Stimulated activated naive CD8-positive, alpha-beta T cell treated with anti-CD3 and anti-CD28 coated beads, Interleukin-15, amount 100 ng/mL, for 72 hours (primary cell): ENCODE measurements around the gene USP17L17.
"Not testable (repeated sequence)": the region's sequence is repeated elsewhere in the genome, so short reads cannot be mapped to it uniquely, and the experiment has no call there.

Experiments
- ATAC-seq: fragments of 150-1000 bp; cut with Tn5 transposase; 2 replicates; pipeline ENCODE4 v1.10.0; 2021; ENCODE audit warnings: mild to moderate bottlenecking, moderate library complexity
- DNase-seq, 2 donors: peaks; one replicate each; pipeline ENCODE4 v3.0.0; 2021 to 2022
- H3K27ac Mint-ChIP-seq, 2 donors: one replicate each; pipeline ENCODE4 v1.8.0; 2022; ENCODE audit warnings: mild to moderate bottlenecking in 2 of 2, mixed read lengths in 2 of 2, moderate library complexity in 2 of 2
- H3K27me3 Mint-ChIP-seq: one replicate; pipeline ENCODE4 v1.8.0; 2022; ENCODE audit warnings: mixed read lengths
- H3K4me1 Mint-ChIP-seq: one replicate; pipeline ENCODE4 v1.8.0; 2022; ENCODE audit warnings: mild to moderate bottlenecking, mixed read lengths
- H3K4me3 Mint-ChIP-seq, 2 donors: one replicate each; pipeline ENCODE4 v1.8.0; 2022; ENCODE audit warnings: mild to moderate bottlenecking in 2 of 2, mixed read lengths in 2 of 2, moderate library complexity in 1 of 2
- H3K9me3 Mint-ChIP-seq, 2 donors: one replicate each; pipeline ENCODE4 v1.8.0; 2022; ENCODE audit warnings: mixed read lengths in 2 of 2

Gene USP17L17, protein sequence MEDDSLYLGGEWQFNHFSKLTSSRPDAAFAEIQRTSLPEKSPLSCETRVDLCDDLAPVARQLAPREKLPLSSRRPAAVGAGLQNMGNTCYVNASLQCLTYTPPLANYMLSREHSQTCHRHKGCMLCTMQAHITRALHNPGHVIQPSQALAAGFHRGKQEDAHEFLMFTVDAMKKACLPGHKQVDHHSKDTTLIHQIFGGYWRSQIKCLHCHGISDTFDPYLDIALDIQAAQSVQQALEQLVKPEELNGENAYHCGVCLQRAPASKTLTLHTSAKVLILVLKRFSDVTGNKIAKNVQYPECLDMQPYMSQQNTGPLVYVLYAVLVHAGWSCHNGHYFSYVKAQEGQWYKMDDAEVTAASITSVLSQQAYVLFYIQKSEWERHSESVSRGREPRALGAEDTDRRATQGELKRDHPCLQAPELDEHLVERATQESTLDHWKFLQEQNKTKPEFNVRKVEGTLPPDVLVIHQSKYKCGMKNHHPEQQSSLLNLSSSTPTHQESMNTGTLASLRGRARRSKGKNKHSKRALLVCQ

DNA sequence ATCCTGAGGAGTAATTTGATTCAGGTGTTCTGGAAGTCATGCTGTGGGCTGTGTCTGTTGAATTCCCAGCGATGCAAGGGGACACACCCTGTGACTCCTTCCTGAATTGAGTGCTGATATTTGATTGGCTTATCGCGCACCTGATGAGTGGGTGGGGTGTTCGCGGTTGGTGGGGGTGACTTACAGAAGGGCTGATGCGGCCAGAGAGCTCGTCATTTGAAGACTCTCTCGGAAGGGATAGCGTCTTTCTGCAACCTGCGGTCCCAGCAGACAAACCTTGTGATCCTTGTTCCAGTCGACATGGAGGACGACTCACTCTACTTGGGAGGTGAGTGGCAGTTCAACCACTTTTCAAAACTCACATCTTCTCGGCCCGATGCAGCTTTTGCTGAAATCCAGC, at the start of gene USP17L17:
Gene USP17L17 (plus strand): TSS at position 301 of the 400 bp plus-strand sequence. CDS start 0 bp downstream, at position 301.
- not testable (repeated sequence) for H3K4me1 Mint-ChIP-seq, H3K27me3 Mint-ChIP-seq, DNase-seq, ATAC-seq, H3K9me3 Mint-ChIP-seq, H3K27ac Mint-ChIP-seq, H3K4me3 Mint-ChIP-seq

DNA sequence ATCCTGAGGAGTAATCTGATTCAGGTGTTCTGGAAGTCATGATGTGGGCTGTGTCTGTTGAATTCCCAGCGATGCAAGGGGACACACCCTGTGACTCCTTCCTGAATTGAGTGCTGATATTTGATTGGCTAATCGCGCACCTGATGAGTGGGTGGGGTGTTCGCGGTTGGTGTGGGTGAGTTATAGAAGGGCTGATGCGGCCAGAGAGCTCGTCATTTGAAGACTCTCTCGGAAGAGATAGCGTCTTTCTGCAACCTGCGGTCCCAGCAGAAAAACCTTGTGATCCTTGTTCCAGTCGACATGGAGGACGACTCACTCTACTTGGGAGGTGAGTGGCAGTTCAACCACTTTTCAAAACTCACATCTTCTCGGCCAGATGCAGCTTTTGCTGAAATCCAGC, 33.3 kb upstream of the USP17L17 start, which contains the start of gene USP17L10:
Gene USP17L10 (plus strand): TSS at position 301 of the 400 bp plus-strand sequence. CDS start 0 bp downstream, at position 301.
- ATAC-seq, DNase-seq, H3K27me3 Mint-ChIP-seq, H3K27ac Mint-ChIP-seq, H3K9me3 Mint-ChIP-seq, H3K4me3 Mint-ChIP-seq, H3K4me1 Mint-ChIP-seq: not testable (repeated sequence)

DNA sequence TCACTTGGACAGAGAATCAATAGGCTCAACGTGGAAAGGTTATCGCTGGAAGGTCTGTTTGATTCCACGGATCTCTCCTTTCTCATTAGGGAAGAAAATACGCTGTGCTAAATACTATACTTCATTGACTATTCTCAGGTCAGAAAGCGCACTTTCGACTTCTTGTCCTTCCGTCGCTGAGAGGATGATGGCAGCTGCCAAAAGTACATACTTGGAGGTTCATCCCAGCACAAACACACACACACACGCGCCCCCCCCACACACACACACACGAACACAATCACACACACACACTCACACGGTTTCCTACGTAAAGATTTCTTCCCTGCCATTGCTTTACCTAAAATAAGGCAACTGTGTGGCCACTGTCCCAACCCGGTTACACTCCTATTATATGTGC, 29.0 kb upstream of the USP17L17 start:
- not testable (repeated sequence) for H3K27ac Mint-ChIP-seq, H3K9me3 Mint-ChIP-seq, H3K27me3 Mint-ChIP-seq, ATAC-seq, H3K4me1 Mint-ChIP-seq, H3K4me3 Mint-ChIP-seq
- peak in 1 of 2 donors; percentile 6 for DNase-seq

DNA sequence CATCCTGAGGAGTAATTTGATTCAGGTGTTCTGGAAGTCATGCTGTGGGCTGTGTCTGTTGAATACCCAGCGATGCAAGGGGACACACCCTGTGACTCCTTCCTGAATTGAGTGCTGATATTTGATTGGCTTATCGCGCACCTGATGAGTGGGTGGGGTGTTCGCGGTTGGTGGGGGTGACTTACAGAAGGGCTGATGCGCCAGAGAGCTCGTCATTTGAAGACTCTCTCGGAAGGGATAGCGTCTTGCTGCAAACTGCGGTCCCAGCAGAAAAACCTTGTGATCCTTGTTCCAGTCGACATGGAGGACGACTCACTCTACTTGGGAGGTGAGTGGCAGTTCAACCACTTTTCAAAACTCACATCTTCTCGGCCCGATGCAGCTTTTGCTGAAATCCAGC, 28.6 kb upstream of the USP17L17 start, which contains the start of gene USP17L11:
Gene USP17L11 (plus strand): TSS at position 301 of the 400 bp plus-strand sequence. CDS start 0 bp downstream, at position 301.
- H3K27me3 Mint-ChIP-seq, H3K9me3 Mint-ChIP-seq, H3K27ac Mint-ChIP-seq, ATAC-seq, H3K4me3 Mint-ChIP-seq, DNase-seq, H3K4me1 Mint-ChIP-seq: not testable (repeated sequence)

DNA sequence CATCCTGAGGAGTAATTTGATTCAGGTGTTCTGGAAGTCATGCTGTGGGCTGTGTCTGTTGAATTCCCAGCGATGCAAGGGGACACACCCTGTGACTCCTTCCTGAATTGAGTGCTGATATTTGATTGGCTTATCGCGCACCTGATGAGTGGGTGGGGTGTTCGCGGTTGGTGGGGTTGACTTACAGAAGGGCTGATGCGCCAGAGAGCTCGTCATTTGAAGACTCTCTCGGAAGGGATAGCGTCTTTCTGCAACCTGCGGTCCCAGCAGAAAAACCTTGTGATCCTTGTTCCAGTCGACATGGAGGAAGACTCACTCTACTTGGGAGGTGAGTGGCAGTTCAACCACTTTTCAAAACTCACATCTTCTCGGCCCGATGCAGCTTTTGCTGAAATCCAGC, 23.8 kb upstream of the USP17L17 start, which contains the start of gene USP17L12:
Gene USP17L12 (plus strand): TSS at position 301 of the 400 bp plus-strand sequence. CDS start 0 bp downstream, at position 301.
- H3K27me3 Mint-ChIP-seq, H3K9me3 Mint-ChIP-seq, H3K4me3 Mint-ChIP-seq, H3K4me1 Mint-ChIP-seq, H3K27ac Mint-ChIP-seq, DNase-seq, ATAC-seq: not testable (repeated sequence)

DNA sequence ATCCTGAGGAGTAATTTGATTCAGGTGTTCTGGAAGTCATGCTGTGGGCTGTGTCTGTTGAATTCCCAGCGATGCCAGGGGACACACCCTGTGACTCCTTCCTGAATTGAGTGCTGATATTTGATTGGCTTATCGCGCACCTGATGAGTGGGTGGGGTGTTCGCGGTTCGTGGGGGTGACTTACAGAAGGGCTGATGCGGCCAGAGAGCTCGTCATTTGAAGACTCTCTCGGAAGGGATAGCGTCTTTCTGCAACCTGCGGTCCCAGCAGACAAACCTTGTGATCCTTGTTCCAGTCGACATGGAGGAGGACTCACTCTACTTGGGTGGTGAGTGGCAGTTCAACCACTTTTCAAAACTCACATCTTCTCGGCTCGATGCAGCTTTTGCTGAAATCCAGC, 19.1 kb upstream of the USP17L17 start, which contains the start of gene USP17L13:
Gene USP17L13 (plus strand): TSS at position 301 of the 400 bp plus-strand sequence. CDS start 0 bp downstream, at position 301.
- H3K27me3 Mint-ChIP-seq, H3K4me1 Mint-ChIP-seq, H3K27ac Mint-ChIP-seq, ATAC-seq, H3K9me3 Mint-ChIP-seq, H3K4me3 Mint-ChIP-seq, DNase-seq: not testable (repeated sequence)

DNA sequence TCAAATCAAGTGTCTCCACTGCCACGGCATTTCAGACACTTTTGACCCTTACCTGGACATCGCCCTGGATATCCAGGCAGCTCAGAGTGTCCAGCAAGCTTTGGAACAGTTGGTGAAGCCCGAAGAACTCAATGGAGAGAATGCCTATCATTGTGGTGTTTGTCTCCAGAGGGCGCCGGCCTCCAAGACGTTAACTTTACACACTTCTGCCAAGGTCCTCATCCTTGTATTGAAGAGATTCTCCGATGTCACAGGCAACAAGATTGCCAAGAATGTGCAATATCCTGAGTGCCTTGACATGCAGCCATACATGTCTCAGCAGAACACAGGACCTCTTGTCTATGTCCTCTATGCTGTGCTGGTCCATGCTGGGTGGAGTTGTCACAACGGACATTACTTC, 13.4 kb upstream of the USP17L17 start:
- H3K4me1 Mint-ChIP-seq, H3K4me3 Mint-ChIP-seq, H3K27me3 Mint-ChIP-seq, DNase-seq, H3K9me3 Mint-ChIP-seq, H3K27ac Mint-ChIP-seq, ATAC-seq: not testable (repeated sequence)

DNA sequence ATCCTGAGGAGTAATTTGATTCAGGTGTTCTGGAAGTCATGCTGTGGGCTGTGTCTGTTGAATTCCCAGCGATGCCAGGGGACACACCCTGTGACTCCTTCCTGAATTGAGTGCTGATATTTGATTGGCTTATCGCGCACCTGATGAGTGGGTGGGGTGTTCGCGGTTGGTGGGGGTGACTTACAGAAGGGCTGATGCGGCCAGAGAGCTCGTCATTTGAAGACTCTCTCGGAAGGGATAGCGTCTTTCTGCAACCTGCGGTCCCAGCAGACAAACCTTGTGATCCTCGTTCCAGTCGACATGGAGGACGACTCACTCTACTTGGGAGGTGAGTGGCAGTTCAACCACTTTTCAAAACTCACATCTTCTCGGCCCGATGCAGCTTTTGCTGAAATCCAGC, 9.6 kb upstream of the USP17L17 start, which contains the start of gene USP17L15:
Gene USP17L15 (plus strand): TSS at position 301 of the 400 bp plus-strand sequence. CDS start 0 bp downstream, at position 301.
- not testable (repeated sequence) for H3K27ac Mint-ChIP-seq, H3K27me3 Mint-ChIP-seq, DNase-seq, H3K4me3 Mint-ChIP-seq, ATAC-seq, H3K9me3 Mint-ChIP-seq, H3K4me1 Mint-ChIP-seq

DNA sequence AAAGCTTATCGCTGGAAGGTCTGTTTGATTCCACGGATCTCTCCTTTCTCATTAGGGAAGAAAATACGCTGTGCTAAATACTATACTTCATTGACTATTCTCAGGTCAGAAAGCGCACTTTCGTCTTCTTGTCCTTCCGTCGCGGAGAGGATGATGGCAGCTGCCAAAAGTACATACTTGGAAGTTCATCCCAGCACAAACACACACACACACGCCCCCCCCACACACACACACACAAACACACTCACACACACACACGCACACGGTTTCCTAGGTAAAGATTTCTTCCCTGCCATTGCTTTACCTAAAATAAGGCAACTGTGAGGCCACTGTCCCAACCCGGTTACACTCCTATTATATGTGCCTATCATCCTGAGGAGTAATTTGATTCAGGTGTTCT, 5.2 kb upstream of the USP17L17 start:
- not testable (repeated sequence) for H3K27me3 Mint-ChIP-seq, H3K27ac Mint-ChIP-seq, ATAC-seq, H3K9me3 Mint-ChIP-seq, H3K4me3 Mint-ChIP-seq, H3K4me1 Mint-ChIP-seq, DNase-seq

DNA sequence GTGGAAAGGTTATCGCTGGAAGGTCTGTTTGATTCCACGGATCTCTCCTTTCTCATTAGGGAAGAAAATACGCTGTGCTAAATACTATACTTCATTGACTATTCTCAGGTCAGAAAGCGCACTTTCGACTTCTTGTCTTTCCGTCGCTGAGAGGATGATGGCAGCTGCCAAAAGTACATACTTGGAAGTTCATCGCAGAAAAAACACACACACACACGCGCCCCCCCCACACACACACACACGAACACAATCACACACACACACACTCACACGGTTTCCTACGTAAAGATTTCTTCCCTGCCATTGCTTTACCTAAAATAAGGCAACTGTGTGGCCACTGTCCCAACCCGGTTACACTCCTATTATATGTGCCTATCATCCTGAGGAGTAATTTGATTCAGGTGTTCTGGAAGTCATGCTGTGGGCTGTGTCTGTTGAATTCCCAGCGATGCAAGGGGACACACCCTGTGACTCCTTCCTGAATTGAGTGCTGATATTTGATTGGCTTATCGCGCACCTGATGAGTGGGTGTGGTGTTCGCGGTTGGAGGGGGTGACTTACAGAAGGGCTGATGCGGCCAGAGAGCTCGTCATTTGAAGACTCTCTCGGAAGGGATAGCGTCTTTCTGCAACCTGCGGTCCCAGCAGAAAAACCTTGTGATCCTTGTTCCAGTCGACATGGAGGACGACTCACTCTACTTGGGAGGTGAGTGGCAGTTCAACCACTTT, 4.4 kb downstream of the USP17L17 start, which contains the start of gene USP17L18:
Gene USP17L18 (plus strand): TSS at position 678 of the 728 bp plus-strand sequence. CDS start 0 bp downstream, at position 678.
- H3K27ac Mint-ChIP-seq, H3K4me3 Mint-ChIP-seq, DNase-seq, H3K27me3 Mint-ChIP-seq, H3K9me3 Mint-ChIP-seq, H3K4me1 Mint-ChIP-seq, ATAC-seq: not testable (repeated sequence)

DNA sequence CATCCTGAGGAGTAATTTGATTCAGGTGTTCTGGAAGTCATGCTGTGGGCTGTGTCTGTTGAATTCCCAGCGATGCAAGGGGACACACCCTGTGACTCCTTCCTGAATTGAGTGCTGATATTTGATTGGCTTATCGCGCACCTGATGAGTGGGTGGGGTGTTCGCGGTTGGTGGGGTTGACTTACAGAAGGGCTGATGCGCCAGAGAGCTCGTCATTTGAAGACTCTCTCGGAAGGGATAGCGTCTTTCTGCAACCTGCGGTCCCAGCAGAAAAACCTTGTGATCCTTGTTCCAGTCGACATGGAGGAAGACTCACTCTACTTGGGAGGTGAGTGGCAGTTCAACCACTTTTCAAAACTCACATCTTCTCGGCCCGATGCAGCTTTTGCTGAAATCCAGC, 9.4 kb downstream of the USP17L17 start, which contains the start of gene USP17L19:
Gene USP17L19 (plus strand): TSS at position 301 of the 400 bp plus-strand sequence. CDS start 0 bp downstream, at position 301.
- H3K4me1 Mint-ChIP-seq, ATAC-seq, H3K9me3 Mint-ChIP-seq, H3K27me3 Mint-ChIP-seq, DNase-seq, H3K4me3 Mint-ChIP-seq, H3K27ac Mint-ChIP-seq: not testable (repeated sequence)

DNA sequence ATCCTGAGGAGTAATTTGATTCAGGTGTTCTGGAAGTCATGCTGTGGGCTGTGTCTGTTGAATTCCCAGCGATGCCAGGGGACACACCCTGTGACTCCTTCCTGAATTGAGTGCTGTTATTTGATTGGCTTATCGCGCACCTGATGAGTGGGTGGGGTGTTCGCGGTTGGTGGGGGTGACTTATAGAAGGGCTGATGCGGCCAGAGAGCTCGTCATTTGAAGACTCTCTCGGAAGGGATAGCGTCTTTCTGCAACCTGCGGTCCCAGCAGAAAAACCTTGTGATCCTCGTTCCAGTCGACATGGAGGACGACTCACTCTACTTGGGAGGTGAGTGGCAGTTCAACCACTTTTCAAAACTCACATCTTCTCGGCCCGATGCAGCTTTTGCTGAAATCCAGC, 14.1 kb downstream of the USP17L17 start, which contains the start of gene USP17L20:
Gene USP17L20 (plus strand): TSS at position 301 of the 400 bp plus-strand sequence. CDS start 0 bp downstream, at position 301.
- not testable (repeated sequence) for DNase-seq, ATAC-seq, H3K4me3 Mint-ChIP-seq, H3K9me3 Mint-ChIP-seq, H3K4me1 Mint-ChIP-seq, H3K27ac Mint-ChIP-seq, H3K27me3 Mint-ChIP-seq

DNA sequence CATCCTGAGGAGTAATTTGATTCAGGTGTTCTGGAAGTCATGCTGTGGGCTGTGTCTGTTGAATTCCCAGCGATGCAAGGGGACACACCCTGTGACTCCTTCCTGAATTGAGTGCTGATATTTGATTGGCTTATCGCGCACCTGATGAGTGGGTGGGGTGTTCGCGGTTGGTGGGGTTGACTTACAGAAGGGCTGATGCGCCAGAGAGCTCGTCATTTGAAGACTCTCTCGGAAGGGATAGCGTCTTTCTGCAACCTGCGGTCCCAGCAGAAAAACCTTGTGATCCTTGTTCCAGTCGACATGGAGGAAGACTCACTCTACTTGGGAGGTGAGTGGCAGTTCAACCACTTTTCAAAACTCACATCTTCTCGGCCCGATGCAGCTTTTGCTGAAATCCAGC, 18.9 kb downstream of the USP17L17 start, which contains the start of gene USP17L21:
Gene USP17L21 (plus strand): TSS at position 301 of the 400 bp plus-strand sequence. CDS start 0 bp downstream, at position 301.
- not testable (repeated sequence) for H3K4me1 Mint-ChIP-seq, H3K4me3 Mint-ChIP-seq, H3K27me3 Mint-ChIP-seq, H3K9me3 Mint-ChIP-seq, ATAC-seq, DNase-seq, H3K27ac Mint-ChIP-seq

DNA sequence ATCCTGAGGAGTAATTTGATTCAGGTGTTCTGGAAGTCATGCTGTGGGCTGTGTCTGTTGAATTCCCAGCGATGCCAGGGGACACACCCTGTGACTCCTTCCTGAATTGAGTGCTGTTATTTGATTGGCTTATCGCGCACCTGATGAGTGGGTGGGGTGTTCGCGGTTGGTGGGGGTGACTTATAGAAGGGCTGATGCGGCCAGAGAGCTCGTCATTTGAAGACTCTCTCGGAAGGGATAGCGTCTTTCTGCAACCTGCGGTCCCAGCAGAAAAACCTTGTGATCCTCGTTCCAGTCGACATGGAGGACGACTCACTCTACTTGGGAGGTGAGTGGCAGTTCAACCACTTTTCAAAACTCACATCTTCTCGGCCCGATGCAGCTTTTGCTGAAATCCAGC, 23.6 kb downstream of the USP17L17 start, which contains the start of gene USP17L22:
Gene USP17L22 (plus strand): TSS at position 301 of the 400 bp plus-strand sequence. CDS start 0 bp downstream, at position 301.
- not testable (repeated sequence) for H3K9me3 Mint-ChIP-seq, H3K4me3 Mint-ChIP-seq, H3K4me1 Mint-ChIP-seq, H3K27ac Mint-ChIP-seq, DNase-seq, H3K27me3 Mint-ChIP-seq, ATAC-seq

DNA sequence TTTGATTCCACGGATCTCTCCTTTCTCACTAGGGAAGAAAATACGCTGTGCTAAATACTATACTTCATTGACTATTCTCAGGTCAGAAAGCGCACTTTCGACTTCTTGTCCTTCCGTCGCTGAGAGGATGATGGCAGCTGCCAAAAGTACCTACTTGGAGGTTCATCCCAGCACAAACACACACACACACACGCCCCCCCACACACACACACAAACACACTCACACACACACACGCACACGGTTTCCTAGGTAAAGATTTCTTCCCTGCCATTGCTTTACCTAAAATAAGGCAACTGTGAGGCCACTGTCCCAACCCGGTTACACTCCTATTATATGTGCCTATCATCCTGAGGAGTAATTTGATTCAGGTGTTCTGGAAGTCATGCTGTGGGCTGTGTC, 28.0 kb downstream of the USP17L17 start:
- ATAC-seq, H3K4me1 Mint-ChIP-seq, H3K27me3 Mint-ChIP-seq, H3K4me3 Mint-ChIP-seq, H3K27ac Mint-ChIP-seq, H3K9me3 Mint-ChIP-seq: not testable (repeated sequence)
- DNase-seq: peak; percentile 5 to 9
